ENCODE measurements around the gene ATP6V1D. TPM values are rescaled to one million over a fixed set of nuclear protein-coding genes. Genes with fewer than 3 reads are reported as not detected.

ATP6V1D gene
- total and polyA plus RNA-seq, 2 of the 8 experiments (the other 6 are each of a cell fraction or from before 2014, with no cell fraction given), result 45.1 to 76.3 TPM

- TF ChIP-seq JUND (IDR thresholded peaks at IDR 0.05; ENCODE audit: low read length), result no peak
- no peak for TF ChIP-seq CTBP2 (IDR thresholded peaks at IDR 0.05; ENCODE audit: borderline replicate concordance, insufficient read depth, insufficient read length, low read length)
- TF ChIP-seq EZH2 (IDR thresholded peaks at IDR 0.05; ENCODE audit: low read depth, low read length, severe bottlenecking), result no peak
Observed at GRCh38 chr14:67397536-67397935, 37.9 kb upstream of the ATP6V1D start (continued).

Data from H1 (cell line).